GM03348 (cell line): ENCODE results near the gene KLRF2.
"Not testable (repeated sequence)": the region's sequence is repeated elsewhere in the genome, so short reads cannot be mapped to it uniquely, and the experiment has no call there.

ENCODE experiments used
- DNase-seq: peaks from one replicate; pipeline ENCODE4 v3.0.0; 2012; ENCODE audit warnings: low spot score

The KLRF2 gene

GRCh38 chr12:9881246-9881645 lies at the start of gene KLRF2:
Gene KLRF2 (plus strand): TSS chr12:9881489. CDS start chr12:9881596, 107 bp downstream.
- DNase-seq: no peak

GRCh38 chr12:9831720-9832119 lies 49.6 kb upstream of the KLRF2 start:
- no peak for DNase-seq

- no peak for DNase-seq
These were observed 37.9 kb upstream of the KLRF2 start for GRCh38 chr12:9843407-9843806.

GRCh38 chr12:9848899-9849298 lies 32.4 kb upstream of the KLRF2 start:
- no peak for DNase-seq

GRCh38 chr12:9851050-9851449 lies 30.2 kb upstream of the KLRF2 start:
- no peak for DNase-seq

GRCh38 chr12:9851927-9852326 lies 29.4 kb upstream of the KLRF2 start:
- DNase-seq: no peak

- DNase-seq: no peak
These were observed 25.1 kb upstream of the KLRF2 start for GRCh38 chr12:9856151-9856550.

GRCh38 chr12:9856894-9857293 lies 24.4 kb upstream of the KLRF2 start:
- no peak for DNase-seq

GRCh38 chr12:9858135-9858534 lies 23.2 kb upstream of the KLRF2 start:
- no peak for DNase-seq

- DNase-seq: no peak
These were observed 16.2 kb upstream of the KLRF2 start for GRCh38 chr12:9864913-9865675.

GRCh38 chr12:9866860-9867269 lies 14.4 kb upstream of the KLRF2 start:
- no peak for DNase-seq

GRCh38 chr12:9867531-9867930 lies 13.8 kb upstream of the KLRF2 start:
- DNase-seq: no peak

- no peak for DNase-seq
These were observed 12.9 kb upstream of the KLRF2 start for GRCh38 chr12:9868311-9868801.

GRCh38 chr12:9868951-9869306 lies 12.4 kb upstream of the KLRF2 start:
- no peak for DNase-seq

- peak; percentile 52 for DNase-seq
These were observed 11.8 kb upstream of the KLRF2 start, which contains the start of gene CLEC2B for GRCh38 chr12:9869307-9870161. Gene CLEC2B (minus strand): TSS chr12:9869354.

- DNase-seq: no peak
These were observed 10.9 kb upstream of the KLRF2 start for GRCh38 chr12:9870286-9870866.

GRCh38 chr12:9872162-9872561 lies 9.1 kb upstream of the KLRF2 start:
- DNase-seq: no peak

GRCh38 chr12:9872742-9873141 lies 8.5 kb upstream of the KLRF2 start:
- no peak for DNase-seq

- DNase-seq: not testable (repeated sequence)
These were observed 5.2 kb upstream of the KLRF2 start for GRCh38 chr12:9876120-9876519.

GRCh38 chr12:9880532-9881078 lies 684 bp upstream of the KLRF2 start:
- DNase-seq: no peak

- no peak for DNase-seq
These were observed 699 bp downstream of the KLRF2 start for GRCh38 chr12:9881988-9882387.

- no peak for DNase-seq
These were observed 1.9 kb downstream of the KLRF2 start for GRCh38 chr12:9883175-9883574.
